Measurements from ENCODE around the gene FAM43B.

Gene FAM43B

GRCh38 chr1:20593756-20594155 lies 41.4 kb downstream of the FAM43B start:
- DNase-seq (ENCODE audit: low read depth): no peak

- no peak for DNase-seq (ENCODE audit: low read depth)
Measured at GRCh38 chr1:20594746-20595145, 42.4 kb downstream of the FAM43B start.

GRCh38 chr1:20596106-20596505 lies 43.7 kb downstream of the FAM43B start:
- DNase-seq (ENCODE audit: low read depth): no peak

- no peak for DNase-seq (ENCODE audit: low read depth)
Measured at GRCh38 chr1:20597650-20598049, 45.3 kb downstream of the FAM43B start.

- DNase-seq (ENCODE audit: low read depth): no peak
Measured at GRCh38 chr1:20600156-20600555, 47.8 kb downstream of the FAM43B start.

GRCh38 chr1:20601129-20601825 lies 48.9 kb downstream of the FAM43B start:
- DNase-seq (ENCODE audit: low read depth): no peak

GRCh38 chr1:20602851-20603450 lies 50.6 kb downstream of the FAM43B start:
- DNase-seq (ENCODE audit: low read depth): no peak

GRCh38 chr1:20603504-20604464 lies 51.4 kb downstream of the FAM43B start:
- DNase-seq (ENCODE audit: low read depth): peak; percentile 85
